Mucosa of rectum (tissue), 2 donors: Measurements from ENCODE around the gene AKAIN1.
A peak's percentile ranks its signal among the peaks of the same experiment; 100 is the strongest.

ENCODE experiments used
- H3K27ac ChIP-seq, 2 donors: one replicate each; pipeline ENCODE4 v1.7.0; 2013; ENCODE audit warnings: inconsistent platforms in 2 of 2, low read depth in 2 of 2, low read length in 2 of 2
- H3K27me3 ChIP-seq, 2 donors: one replicate each; pipeline ENCODE4 v1.7.0; 2013; ENCODE audit warnings: low read length in 2 of 2; ENCODE audit not compliant: control insufficient read depth in 2 of 2, insufficient read depth in 2 of 2
- H3K36me3 ChIP-seq, 2 donors: one replicate each; pipeline ENCODE4 v1.7.0; 2013; ENCODE audit warnings: low read length in 2 of 2; ENCODE audit not compliant: control insufficient read depth in 2 of 2, insufficient read depth in 2 of 2
- H3K4me1 ChIP-seq, 2 donors: one replicate each; pipeline ENCODE4 v1.7.0; 2013; ENCODE audit warnings: low read length in 2 of 2, mild to moderate bottlenecking in 1 of 2; ENCODE audit not compliant: control insufficient read depth in 2 of 2, insufficient read depth in 2 of 2
- H3K4me3 ChIP-seq, 2 donors: one replicate each; pipeline ENCODE4 v1.7.0; 2013; ENCODE audit warnings: low read length in 2 of 2
- H3K9ac ChIP-seq, 2 donors: one replicate each; pipeline ENCODE4 v1.7.0; 2013; ENCODE audit warnings: low read length in 2 of 2, low read depth in 1 of 2, mild to moderate bottlenecking in 1 of 2
- H3K9me3 ChIP-seq, 2 donors: one replicate each; pipeline ENCODE4 v1.7.0; 2013; ENCODE audit warnings: low read length in 2 of 2; ENCODE audit not compliant: control insufficient read depth in 2 of 2
- donor health status: healthy.
- donor health status: Normal muscosa, but diverticular disease.

Gene AKAIN1, protein sequence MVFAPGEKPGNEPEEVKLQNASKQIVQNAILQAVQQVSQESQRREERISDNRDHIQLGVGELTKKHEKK

DNA sequence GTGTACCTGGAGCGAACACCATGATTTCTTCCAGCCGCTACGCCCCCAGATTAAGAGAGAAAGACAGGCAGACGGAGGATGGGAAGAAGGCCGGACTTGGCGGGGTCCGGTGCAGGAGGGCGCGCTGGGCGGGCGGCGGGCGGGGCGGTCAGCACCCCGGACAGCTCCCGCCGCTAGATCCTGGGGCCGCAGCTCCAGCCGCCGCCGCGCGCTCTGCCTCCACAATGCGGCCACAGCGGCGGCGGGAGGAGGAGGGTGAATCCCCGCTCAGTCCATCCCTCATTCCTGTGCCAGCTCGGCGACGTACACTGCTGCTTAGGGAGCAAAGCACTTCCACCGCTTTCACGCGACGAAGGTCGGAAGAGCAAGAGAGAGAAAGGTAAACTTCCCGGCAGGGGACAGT, at the start of gene AKAIN1:
Gene AKAIN1 (minus strand): TSS at position 226 of the 403 bp plus-strand sequence. CDS start 204 bp downstream, at position 22.
- Histone ChIP-seq H3K4me1 (no peaks in the 10 kb centered on the region), H3K9ac (no peak within 1 kb of the TSS), H3K9me3 (no peaks in the 10 kb centered on the region), H3K36me3 (no peaks in the 10 kb centered on the region), H3K4me3 (no peak within 1 kb of the TSS), H3K27ac (no peak within 1 kb of the TSS), H3K27me3 (peaks cover 5 to 17% of the 10 kb centered on the region in 2 donors)

GRCh38 chr18:5244941-5245340, 47.9 kb upstream of the AKAIN1 start:
- Histone ChIP-seq H3K9me3 (no peaks in the 10 kb centered on the region), H3K4me3 (no peak overlapping the region), H3K9ac (no peak overlapping the region), H3K27me3 (no peaks in the 10 kb centered on the region), H3K27ac (no peak overlapping the region), H3K36me3 (peaks cover 10 to 15% of the 10 kb centered on the region in 2 donors), H3K4me1 (peaks cover 3% of the 10 kb centered on the region in 2 donors)

DNA sequence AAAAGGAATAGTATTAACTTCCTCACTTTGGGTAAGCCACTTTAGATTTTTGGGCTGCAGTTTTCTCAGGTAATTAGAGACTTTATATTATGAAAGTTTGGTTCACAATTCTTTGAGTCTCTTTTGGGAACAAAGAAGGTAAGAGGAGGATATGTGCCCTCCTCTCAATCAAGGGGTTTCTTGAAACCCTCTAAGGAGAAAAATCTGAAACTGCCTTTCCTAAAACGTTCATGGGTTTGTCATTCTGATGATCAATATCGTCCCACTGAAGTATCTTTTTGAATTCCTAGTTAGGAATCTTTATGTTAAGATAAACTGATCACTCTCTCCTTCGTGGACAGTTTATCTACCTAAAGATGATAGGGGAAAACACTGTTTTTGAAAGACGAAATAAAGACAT, 42.4 kb upstream of the AKAIN1 start:
- Histone ChIP-seq H3K27me3 (no peaks in the 10 kb centered on the region), H3K4me1 (peaks cover 16 to 20% of the 10 kb centered on the region in 2 donors), H3K4me3 (peak overlapping the region in 1 of 2 donors; percentile 96), H3K27ac (no peak overlapping the region), H3K9ac (peak overlapping the region in 1 of 2 donors; percentile 29), H3K9me3 (no peaks in the 10 kb centered on the region), H3K36me3 (peaks cover 10 to 15% of the 10 kb centered on the region in 2 donors)

- H3K9ac ChIP-seq, result peak overlapping the region; percentile 93 to 97
- no peaks in the 10 kb centered on the region for H3K9me3 ChIP-seq
- H3K27me3 ChIP-seq, result no peaks in the 10 kb centered on the region
- H3K4me3 ChIP-seq, result peak overlapping the region; percentile 73 to 96
- peaks cover 16 to 20% of the 10 kb centered on the region in 2 donors for H3K4me1 ChIP-seq
- H3K27ac ChIP-seq, result peak overlapping the region; percentile 99 to 100
- H3K36me3 ChIP-seq, result peaks cover 10 to 15% of the 10 kb centered on the region in 2 donors
These were observed 41.4 kb upstream of the AKAIN1 start for GRCh38 chr18:5238371-5238976.

DNA sequence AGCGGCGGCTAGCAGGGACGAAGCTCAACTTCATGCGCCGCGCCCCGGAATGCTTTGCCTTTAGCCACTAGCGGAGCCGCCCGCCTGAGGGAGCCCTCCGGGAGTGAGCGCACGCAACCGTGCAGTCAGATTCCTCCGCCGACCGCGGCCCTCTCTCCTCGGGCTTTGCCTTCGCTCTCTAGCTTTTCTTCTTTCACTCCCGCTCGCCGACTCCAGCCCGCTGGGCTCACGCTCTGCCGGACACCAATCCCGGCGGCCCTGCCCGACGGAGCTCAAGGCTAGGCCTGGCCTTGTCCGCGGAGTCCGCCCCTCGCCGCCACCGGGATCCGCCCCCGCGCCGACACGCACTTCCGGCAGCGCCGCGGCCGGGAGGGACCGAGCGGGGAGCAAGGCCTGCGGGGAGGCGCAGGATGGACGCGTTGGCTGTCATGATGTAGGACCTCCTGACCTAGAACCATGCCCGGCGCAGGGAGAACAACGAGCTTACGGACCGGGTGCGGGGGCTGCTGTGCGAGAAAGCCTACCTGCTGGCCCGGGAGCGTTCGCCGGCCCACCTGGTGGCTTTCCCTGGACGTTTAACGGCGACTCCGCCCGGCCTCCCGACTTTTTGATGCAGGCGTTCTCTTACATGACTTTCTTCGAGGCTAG, 40.8 kb upstream of the AKAIN1 start:
- H3K4me1 ChIP-seq, result peaks cover 16 to 20% of the 10 kb centered on the region in 2 donors
- no peaks in the 10 kb centered on the region for H3K27me3 ChIP-seq
- H3K36me3 ChIP-seq, result peaks cover 9 to 15% of the 10 kb centered on the region in 2 donors
- peak overlapping the region; percentile 93 to 97 for H3K9ac ChIP-seq
- H3K9me3 ChIP-seq, result no peaks in the 10 kb centered on the region
- peak overlapping the region; percentile 73 to 96 for H3K4me3 ChIP-seq
- H3K27ac ChIP-seq, result peak overlapping the region; percentile 99 to 100

GRCh38 chr18:5237083-5237722, 40.1 kb upstream of the AKAIN1 start:
- Histone ChIP-seq H3K4me3 (peak overlapping the region; percentile 73 to 96), H3K36me3 (peaks cover 6 to 9% of the 10 kb centered on the region in 2 donors), H3K27ac (peak overlapping the region; percentile 99 to 100), H3K4me1 (peaks cover 16 to 20% of the 10 kb centered on the region in 2 donors), H3K9ac (peak overlapping the region; percentile 93 to 97), H3K27me3 (no peaks in the 10 kb centered on the region), H3K9me3 (no peaks in the 10 kb centered on the region)

DNA sequence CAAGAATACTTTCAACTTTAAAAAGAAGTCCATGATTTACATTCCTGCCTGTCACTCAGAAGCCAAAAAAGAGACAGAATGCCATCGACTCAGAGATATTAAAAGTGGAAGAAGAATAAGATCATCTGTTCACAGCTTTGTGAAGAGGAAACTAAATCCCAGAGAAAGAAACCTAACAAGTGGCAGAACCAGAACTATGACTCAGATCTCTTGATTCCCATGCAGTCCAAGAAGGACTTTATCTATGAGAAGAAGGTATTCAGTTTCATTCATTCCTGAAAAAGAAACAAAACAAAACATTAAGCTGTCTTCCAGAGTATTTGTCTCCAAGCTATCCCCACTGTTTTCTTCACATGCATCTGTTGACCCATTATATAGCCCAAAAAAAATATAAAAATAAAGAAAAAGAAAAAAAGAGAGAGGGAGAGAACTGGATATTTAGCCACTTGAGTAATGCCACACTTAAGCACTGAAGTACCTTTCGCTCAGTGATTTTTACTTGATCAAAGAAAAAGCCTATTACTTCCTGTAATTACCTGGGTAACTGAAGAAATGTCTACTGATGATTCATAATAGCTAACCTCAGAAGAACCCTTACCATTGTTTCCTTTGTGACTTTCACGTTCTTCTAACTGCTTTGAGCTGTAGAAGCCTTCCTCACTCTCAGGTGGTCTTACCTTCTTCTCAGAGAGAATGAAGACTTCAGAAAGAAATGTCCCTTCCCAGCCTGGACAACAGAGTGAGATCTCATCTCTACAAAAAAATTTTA, 17.7 kb upstream of the AKAIN1 start:
- Histone ChIP-seq H3K4me3 (no peak overlapping the region), H3K36me3 (no peaks in the 10 kb centered on the region), H3K27ac (no peak overlapping the region), H3K27me3 (no peaks in the 10 kb centered on the region), H3K4me1 (no peaks in the 10 kb centered on the region), H3K9ac (no peak overlapping the region), H3K9me3 (no peaks in the 10 kb centered on the region)

DNA sequence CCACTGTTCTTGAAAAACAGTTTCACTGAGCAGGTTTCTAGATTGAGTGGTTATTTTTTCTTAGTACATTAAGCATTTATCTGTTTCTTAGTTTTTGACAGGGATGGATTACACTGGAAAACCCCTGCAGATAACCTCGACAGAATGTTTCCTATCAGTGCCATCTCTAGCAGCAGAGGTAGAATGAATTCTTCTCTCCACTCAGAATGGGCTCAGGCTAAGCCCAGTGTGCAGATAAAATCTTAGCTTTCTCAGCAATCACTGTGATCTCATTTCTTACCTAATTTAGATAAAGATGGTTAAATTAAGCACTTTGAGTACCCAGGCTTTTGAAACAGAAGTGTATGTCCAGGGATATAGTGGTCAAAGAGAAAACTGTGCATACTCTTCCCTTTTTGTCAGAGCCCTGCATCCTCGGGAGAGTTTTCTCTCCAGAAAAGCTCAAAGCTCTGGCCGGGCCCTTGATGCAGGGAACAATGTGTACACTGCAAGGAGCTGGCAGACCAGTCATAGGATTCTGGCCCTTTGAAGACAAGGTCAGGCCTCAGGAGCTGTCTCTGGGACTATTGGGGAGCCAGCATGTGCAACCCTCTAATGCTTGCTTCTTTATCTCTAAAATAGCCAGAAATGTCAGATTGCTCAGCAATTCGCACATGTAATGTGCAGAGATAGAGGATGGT, 10.6 kb upstream of the AKAIN1 start:
- Histone ChIP-seq H3K9me3 (no peaks in the 10 kb centered on the region), H3K27me3 (no peaks in the 10 kb centered on the region)

DNA sequence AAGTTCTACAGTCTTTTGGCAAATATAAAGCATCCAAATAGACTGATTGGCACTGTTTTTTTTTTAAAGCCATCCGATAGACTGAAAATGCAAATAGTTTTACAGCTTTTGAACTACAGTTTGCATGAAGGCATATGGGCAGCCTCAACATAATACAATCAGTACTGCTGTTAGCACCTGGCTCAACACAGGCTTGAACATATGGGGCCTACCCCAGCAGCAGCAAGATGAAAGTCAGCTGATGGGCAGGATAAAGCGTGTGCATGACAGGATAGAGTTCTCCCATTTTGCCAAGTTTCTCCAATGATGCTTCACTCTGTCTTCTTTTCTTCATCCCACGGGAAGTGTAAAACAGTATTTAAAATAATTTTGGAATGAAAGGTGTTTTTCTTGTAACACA, 1.3 kb upstream of the AKAIN1 start:
- H3K27me3 ChIP-seq, result peaks cover 5 to 17% of the 10 kb centered on the region in 2 donors

More for the DNA sequence above, 10.6 kb upstream of the AKAIN1 start:
- no peak overlapping the region for H3K4me3 ChIP-seq
- no peak overlapping the region for H3K27ac ChIP-seq
- H3K4me1 ChIP-seq, result no peaks in the 10 kb centered on the region
- H3K9ac ChIP-seq, result no peak overlapping the region
- H3K36me3 ChIP-seq, result no peaks in the 10 kb centered on the region

More for the DNA sequence above, 1.3 kb upstream of the AKAIN1 start:
- Histone ChIP-seq H3K36me3 (no peaks in the 10 kb centered on the region), H3K4me3 (no peak overlapping the region), H3K27ac (no peak overlapping the region), H3K9ac (no peak overlapping the region), H3K9me3 (no peaks in the 10 kb centered on the region), H3K4me1 (no peaks in the 10 kb centered on the region)
